Measurements from ENCODE around the gene UGT1A8. TPM values are rescaled to one million over a fixed set of nuclear protein-coding genes. Genes with fewer than 3 reads are reported as not detected.

The UGT1A8 gene
- total RNA-seq, 2 experiments from 2014 or later = not detected

GRCh38 chr2:233817361-233817911 lies 200.0 kb downstream of the UGT1A8 start:
- CTCF ChIA-PET = no interaction called here
- no peaks in the 10 kb centered on the region for H3K4me1 Mint-ChIP-seq (ENCODE audit: low read depth)
- no peaks in the 10 kb centered on the region for H3K36me3 Mint-ChIP-seq (ENCODE audit: low read depth)
- no peak for DNase-seq
- intact Hi-C loops (cut with micrococcal nuclease) = no loop called here
- no peaks in the 10 kb centered on the region for H3K9me3 Mint-ChIP-seq
- H3K27ac Mint-ChIP-seq = no peak overlapping the region
- no peak overlapping the region for H3K4me3 Mint-ChIP-seq
- no peaks in the 10 kb centered on the region for H3K27me3 Mint-ChIP-seq (ENCODE audit: low read depth)

GRCh38 chr2:233817995-233818638 lies 200.7 kb downstream of the UGT1A8 start:
- no peaks in the 10 kb centered on the region for H3K36me3 Mint-ChIP-seq (ENCODE audit: low read depth)
- no peaks in the 10 kb centered on the region for H3K27me3 Mint-ChIP-seq (ENCODE audit: low read depth)
- no peak for DNase-seq
- no peak overlapping the region for H3K4me3 Mint-ChIP-seq
- intact Hi-C loops (cut with micrococcal nuclease) = no loop called here
- no peaks in the 10 kb centered on the region for H3K4me1 Mint-ChIP-seq (ENCODE audit: low read depth)
- CTCF ChIA-PET = no interaction called here
- H3K27ac Mint-ChIP-seq = no peak overlapping the region
- H3K9me3 Mint-ChIP-seq = no peaks in the 10 kb centered on the region

- Mint-ChIP-seq H3K27me3 (ENCODE audit: low read depth) (no peaks in the 10 kb centered on the region), H3K4me1 (ENCODE audit: low read depth) (no peaks in the 10 kb centered on the region), H3K9me3 (no peaks in the 10 kb centered on the region), H3K4me3 (no peak overlapping the region), H3K27ac (no peak overlapping the region), H3K36me3 (ENCODE audit: low read depth) (no peaks in the 10 kb centered on the region)
- DNase-seq = no peak
- intact Hi-C loops (cut with micrococcal nuclease) = no loop called here
- CTCF ChIA-PET = no interaction called here
These were observed 201.5 kb downstream of the UGT1A8 start for GRCh38 chr2:233818639-233819621.

- H3K36me3 Mint-ChIP-seq (ENCODE audit: low read depth) = no peaks in the 10 kb centered on the region
- no peaks in the 10 kb centered on the region for H3K27me3 Mint-ChIP-seq (ENCODE audit: low read depth)
- no peak overlapping the region for H3K4me3 Mint-ChIP-seq
- intact Hi-C loops (cut with micrococcal nuclease) = no loop called here
- no peak overlapping the region for H3K27ac Mint-ChIP-seq
- no peaks in the 10 kb centered on the region for H3K9me3 Mint-ChIP-seq
- DNase-seq = no peak
- no peaks in the 10 kb centered on the region for H3K4me1 Mint-ChIP-seq (ENCODE audit: low read depth)
- CTCF ChIA-PET = interaction anchor here (0.7 kb wide), 1 partner anchor 1001 kb away, joined by 3 read pairs; no protein-coding TSS in a partner anchor
These were observed 202.7 kb downstream of the UGT1A8 start for GRCh38 chr2:233819884-233820773.

GRCh38 chr2:233820774-233821105 lies 203.3 kb downstream of the UGT1A8 start:
- CTCF ChIA-PET = interaction anchor here (0.7 kb wide), 1 partner anchor 1002 kb away, joined by 3 read pairs; no protein-coding TSS in a partner anchor
- no peak for DNase-seq
- Mint-ChIP-seq H3K4me1 (ENCODE audit: low read depth) (no peaks in the 10 kb centered on the region), H3K9me3 (no peaks in the 10 kb centered on the region), H3K36me3 (ENCODE audit: low read depth) (no peaks in the 10 kb centered on the region), H3K27me3 (ENCODE audit: low read depth) (no peaks in the 10 kb centered on the region), H3K4me3 (no peak overlapping the region), H3K27ac (no peak overlapping the region)
- intact Hi-C loops (cut with micrococcal nuclease) = no loop called here

- CTCF ChIA-PET = no interaction called here
- Mint-ChIP-seq H3K4me3 (no peak overlapping the region), H3K36me3 (ENCODE audit: low read depth) (no peaks in the 10 kb centered on the region), H3K4me1 (ENCODE audit: low read depth) (no peaks in the 10 kb centered on the region), H3K9me3 (no peaks in the 10 kb centered on the region), H3K27me3 (ENCODE audit: low read depth) (no peaks in the 10 kb centered on the region), H3K27ac (no peak overlapping the region)
- intact Hi-C loops (cut with micrococcal nuclease) = no loop called here
- DNase-seq = no peak
These were observed 203.8 kb downstream of the UGT1A8 start for GRCh38 chr2:233821196-233821595.

- CTCF ChIA-PET = no interaction called here
- H3K27me3 Mint-ChIP-seq (ENCODE audit: low read depth) = no peaks in the 10 kb centered on the region
- no peak overlapping the region for H3K27ac Mint-ChIP-seq
- H3K36me3 Mint-ChIP-seq (ENCODE audit: low read depth) = no peaks in the 10 kb centered on the region
- H3K4me1 Mint-ChIP-seq (ENCODE audit: low read depth) = no peaks in the 10 kb centered on the region
- intact Hi-C loops (cut with micrococcal nuclease) = no loop called here
- H3K9me3 Mint-ChIP-seq = no peaks in the 10 kb centered on the region
- H3K4me3 Mint-ChIP-seq = no peak overlapping the region
- DNase-seq = no peak
These were observed 204.3 kb downstream of the UGT1A8 start for GRCh38 chr2:233821709-233822100.

- no peak for DNase-seq
- no peaks in the 10 kb centered on the region for H3K36me3 Mint-ChIP-seq (ENCODE audit: low read depth)
- H3K4me1 Mint-ChIP-seq (ENCODE audit: low read depth) = no peaks in the 10 kb centered on the region
These were observed 204.8 kb downstream of the UGT1A8 start for GRCh38 chr2:233822101-233822771.

More at GRCh38 chr2:233822101-233822771, 204.8 kb downstream of the UGT1A8 start:
- no peaks in the 10 kb centered on the region for H3K9me3 Mint-ChIP-seq
- CTCF ChIA-PET = no interaction called here
- no peak overlapping the region for H3K4me3 Mint-ChIP-seq
- H3K27me3 Mint-ChIP-seq (ENCODE audit: low read depth) = no peaks in the 10 kb centered on the region
- H3K27ac Mint-ChIP-seq = no peak overlapping the region
- intact Hi-C loops (cut with micrococcal nuclease) = no loop called here

Other genes starting within 250 kb of the UGT1A8 start
- 10 to 100 TPM; 15.3 to 17.5 TPM for gene USP40, start 50.9 kb upstream of the UGT1A8 start, total RNA-seq
- gene UGT1A10, start 18.8 kb downstream of the UGT1A8 start, total RNA-seq = not detected
- not detected for gene UGT1A9, start 54.3 kb downstream of the UGT1A8 start, total RNA-seq
- gene UGT1A7, start 64.3 kb downstream of the UGT1A8 start, total RNA-seq = not detected
- gene UGT1A6, start 75.3 kb downstream of the UGT1A8 start, total RNA-seq = not detected
- not detected for gene UGT1A5, start 95.3 kb downstream of the UGT1A8 start, total RNA-seq
- gene UGT1A4, start 101.1 kb downstream of the UGT1A8 start, total RNA-seq = not detected
- not detected for gene UGT1A3, start 111.4 kb downstream of the UGT1A8 start, total RNA-seq
- gene UGT1A1, start 142.6 kb downstream of the UGT1A8 start, total RNA-seq = not detected
- not detected for gene MROH2A, start 160.7 kb downstream of the UGT1A8 start, total RNA-seq
- 100 to 1,000 TPM; 127 to 129 TPM for gene HJURP, start 236.9 kb downstream of the UGT1A8 start, total RNA-seq

Measured in activated naive CD4-positive, alpha-beta T cell treated with anti-CD3 and anti-CD28 coated beads for 36 hours (primary cell).